Measurements from ENCODE around the gene STK39.

STK39 gene

DNA sequence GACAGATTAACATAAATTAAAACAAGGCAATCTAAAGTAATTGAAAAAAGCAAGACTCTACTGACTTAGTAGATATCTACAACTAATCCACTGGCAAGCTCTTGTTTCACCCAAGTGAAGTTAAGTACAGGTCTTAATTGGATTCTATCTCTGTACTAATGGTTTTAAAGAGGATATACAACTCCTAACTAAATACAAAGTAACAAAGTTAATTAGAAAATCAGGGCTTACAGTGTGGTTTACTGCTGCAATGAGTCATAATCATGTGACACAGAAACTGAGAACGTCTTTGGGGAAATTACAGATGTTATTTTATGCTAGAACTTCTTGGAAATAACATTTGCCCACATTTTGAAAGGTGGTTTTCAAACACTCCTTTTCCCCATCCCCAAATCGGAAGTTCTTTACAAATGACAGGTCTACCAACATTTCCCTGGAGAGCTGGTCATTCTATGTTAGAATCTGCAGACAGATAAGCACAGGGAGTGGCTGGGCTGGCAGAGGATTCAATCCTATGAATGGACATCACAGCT, 245.3 kb downstream of the STK39 start:
- peak; percentile 20 for DNase-seq (ENCODE audit: low spot score)

DNA sequence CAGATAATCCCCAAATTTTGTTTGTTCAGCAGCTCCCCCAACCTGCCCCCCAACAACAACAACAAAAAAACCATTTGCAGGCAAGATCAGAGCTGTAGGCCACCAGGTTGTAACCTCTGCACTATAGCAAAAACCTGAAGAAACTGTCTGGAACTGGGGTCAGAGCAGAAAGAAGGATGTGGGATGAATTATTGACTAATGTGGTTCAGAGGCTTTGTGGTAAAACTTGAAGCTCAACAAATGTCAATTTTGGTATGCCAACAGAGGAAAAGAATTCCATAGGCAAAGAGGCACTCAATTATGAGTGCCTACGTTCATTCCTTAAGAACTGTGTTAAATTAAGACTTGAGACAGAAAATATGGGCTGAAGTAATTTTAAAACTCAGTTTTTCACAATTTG, 255.1 kb downstream of the STK39 start:
- DNase-seq (ENCODE audit: low spot score), result no peak

DNA sequence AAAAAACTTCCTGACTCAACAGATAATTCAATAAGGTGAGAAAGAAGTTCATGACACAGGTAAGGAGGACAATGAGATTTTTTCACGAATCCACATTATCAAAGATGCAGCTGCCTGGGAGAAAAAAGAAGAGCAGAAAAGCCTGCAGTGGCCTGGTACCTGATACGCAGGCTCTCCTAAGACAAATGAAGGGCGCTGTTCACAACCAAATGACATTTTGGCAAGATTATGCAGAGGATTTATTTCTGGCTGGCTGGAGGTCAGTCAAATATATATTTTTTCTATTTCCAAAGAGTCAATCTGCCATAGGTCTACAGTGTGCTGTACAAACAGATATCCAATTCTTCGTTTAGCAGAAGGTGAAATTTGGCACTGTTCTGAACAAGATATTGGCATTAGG, 257.3 kb downstream of the STK39 start:
- no peak for DNase-seq (ENCODE audit: low spot score)

DNA sequence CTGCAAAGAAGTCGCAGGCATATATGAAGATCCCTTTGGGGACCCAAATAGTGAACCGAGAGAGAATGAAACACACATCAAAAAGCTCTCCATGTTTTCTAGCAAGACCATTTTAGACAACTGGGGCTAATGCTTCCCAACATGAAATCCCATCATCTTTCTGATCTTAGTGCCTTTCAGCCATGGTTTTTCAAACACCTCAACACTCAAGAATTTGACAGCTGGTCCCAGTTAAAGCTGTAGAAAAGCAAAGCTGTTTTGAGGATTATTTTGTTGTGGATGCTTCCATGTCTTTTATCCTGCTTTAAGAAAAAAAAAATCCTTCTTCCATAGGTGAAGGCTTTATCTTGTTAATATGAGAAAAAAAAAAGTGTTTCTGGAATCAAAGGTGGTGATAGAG, 259.1 kb downstream of the STK39 start:
- DNase-seq (ENCODE audit: low spot score), result peak; percentile 15

DNA sequence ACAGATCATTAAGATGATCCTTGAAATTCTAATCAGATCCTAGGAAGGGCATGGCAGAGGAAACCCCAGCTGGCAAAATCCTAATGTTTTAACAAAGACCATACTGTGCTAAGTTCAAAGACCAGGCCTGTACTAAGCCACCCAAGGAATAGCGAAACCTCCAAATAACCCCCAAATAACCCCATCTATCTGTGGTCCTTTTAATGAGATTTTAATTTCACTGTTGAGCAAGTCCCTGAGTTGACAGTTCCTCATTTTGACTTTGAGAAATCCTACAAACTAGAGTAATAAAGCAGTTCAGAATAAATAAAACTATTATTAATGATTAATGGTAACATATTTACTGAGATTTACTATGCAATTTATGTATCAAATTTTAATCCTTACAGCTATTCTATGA, 259.8 kb downstream of the STK39 start:
- DNase-seq (ENCODE audit: low spot score), result no peak

DNA sequence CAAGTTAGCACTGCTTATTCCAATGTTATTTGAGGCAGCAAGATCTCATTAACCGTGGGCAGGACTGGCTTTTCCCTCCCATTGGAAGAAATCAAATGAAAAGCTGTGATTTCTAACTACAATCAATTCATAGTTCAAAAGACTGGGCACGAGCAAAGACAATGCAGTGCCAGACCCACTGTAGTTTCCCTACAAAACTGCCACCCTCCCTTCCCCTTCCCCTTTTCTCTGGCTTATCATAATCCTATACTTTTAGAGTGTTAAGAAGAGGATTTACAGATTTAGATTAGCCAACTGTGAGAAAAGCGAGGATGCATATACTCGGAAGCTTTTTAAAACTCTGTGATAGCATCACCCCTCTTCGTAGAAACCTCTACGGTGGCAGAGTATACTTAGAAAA, 260.4 kb downstream of the STK39 start:
- DNase-seq (ENCODE audit: low spot score), result no peak

DNA sequence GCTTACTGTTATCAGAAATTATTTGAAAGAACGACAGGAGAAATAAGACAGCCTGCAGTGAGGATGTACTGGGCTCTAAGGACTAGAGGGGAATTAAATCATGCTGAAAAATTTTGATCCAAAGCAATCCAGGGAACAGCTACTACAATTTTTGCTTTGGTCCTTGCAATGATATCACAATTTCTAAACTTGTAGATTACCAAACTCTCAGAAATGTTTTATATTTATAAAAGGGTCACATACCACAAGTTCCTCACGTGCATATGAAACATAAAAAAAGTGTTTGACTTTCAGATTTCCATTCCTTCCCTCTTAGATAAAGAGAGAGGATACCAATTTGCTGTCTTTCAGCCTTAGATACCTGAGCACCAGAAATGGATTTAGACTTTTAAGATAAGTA, 261.2 kb downstream of the STK39 start:
- DNase-seq (ENCODE audit: low spot score), result no peak

DNA sequence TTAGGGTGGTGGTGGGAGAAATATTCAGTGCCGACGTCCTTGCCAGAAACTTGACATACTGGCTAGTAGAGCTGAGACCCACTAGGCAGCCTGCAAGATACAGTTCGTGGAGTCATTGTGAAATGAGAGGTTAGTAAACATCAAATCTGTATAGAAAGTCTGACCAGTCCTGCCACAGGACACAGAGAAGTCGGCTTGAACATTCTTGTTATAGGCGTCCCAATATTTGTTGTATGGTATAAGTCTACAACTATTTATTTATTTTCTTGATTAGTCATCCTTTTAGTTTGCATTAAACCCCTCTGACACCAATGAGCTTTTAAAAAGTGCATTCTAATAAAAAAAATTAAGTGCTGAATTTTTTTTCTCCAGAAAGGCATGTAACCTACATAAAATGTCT, 265.4 kb downstream of the STK39 start:
- no peak for DNase-seq (ENCODE audit: low spot score)

DNA sequence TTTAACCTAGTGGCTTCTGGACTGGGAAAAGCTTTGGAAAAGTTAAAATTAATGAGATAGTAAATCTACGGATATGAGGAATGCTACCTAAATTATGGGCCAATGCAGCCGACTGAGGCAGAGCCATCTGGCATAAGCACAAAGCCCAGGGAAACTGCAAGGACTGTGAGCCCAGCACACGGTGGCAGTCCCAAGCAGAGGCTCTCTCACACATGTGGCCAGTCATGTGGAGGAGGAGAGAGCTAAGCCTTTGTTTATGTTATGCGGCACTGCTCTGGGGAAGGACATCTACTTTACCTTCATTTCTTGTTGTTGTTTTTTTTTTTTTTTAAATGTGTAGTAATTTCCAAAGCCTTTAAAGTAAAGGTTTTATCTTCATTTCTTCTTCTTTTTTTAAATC, 267.0 kb downstream of the STK39 start:
- DNase-seq (ENCODE audit: low spot score), result no peak

DNA sequence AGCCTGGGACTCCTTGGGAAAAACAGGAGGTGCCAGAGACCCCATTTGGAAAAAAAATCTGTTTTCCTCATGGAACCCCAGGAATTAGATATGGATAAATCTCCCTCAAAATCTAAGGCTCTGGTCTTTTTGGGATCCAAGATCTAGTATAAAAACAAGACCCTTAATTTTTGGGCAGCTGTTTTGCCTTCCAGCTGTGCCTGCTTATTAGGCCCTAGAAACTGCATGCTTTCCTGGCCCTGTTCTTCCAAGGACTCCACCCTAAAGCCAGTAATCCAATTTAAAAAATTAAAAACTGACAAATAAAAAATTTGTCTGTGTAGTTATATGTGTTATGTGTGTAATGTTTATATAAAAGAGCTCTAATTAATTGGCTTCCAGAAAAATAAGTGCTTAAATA, 274.6 kb downstream of the STK39 start:
- no peak for DNase-seq (ENCODE audit: low spot score)

DNA sequence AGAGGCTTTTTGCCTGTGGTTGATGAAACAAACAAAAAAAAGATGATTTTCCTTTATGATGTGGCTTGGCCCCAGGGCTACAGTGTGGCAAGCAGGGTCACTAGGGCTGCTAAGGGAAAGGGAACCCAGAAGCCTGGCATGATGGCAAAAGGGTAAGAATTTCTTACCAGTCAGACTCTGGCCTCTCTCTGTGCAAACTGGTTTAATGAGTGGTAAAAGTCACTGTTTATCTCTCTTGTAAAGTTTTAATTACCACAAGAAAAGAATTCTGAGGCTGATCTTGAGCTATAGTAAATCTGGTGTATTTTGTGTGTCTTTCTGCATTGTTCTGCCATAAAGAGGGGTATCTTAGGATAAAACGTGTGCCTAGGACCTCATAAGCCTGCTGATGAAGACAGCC, 275.4 kb downstream of the STK39 start:
- DNase-seq (ENCODE audit: low spot score), result no peak

DNA sequence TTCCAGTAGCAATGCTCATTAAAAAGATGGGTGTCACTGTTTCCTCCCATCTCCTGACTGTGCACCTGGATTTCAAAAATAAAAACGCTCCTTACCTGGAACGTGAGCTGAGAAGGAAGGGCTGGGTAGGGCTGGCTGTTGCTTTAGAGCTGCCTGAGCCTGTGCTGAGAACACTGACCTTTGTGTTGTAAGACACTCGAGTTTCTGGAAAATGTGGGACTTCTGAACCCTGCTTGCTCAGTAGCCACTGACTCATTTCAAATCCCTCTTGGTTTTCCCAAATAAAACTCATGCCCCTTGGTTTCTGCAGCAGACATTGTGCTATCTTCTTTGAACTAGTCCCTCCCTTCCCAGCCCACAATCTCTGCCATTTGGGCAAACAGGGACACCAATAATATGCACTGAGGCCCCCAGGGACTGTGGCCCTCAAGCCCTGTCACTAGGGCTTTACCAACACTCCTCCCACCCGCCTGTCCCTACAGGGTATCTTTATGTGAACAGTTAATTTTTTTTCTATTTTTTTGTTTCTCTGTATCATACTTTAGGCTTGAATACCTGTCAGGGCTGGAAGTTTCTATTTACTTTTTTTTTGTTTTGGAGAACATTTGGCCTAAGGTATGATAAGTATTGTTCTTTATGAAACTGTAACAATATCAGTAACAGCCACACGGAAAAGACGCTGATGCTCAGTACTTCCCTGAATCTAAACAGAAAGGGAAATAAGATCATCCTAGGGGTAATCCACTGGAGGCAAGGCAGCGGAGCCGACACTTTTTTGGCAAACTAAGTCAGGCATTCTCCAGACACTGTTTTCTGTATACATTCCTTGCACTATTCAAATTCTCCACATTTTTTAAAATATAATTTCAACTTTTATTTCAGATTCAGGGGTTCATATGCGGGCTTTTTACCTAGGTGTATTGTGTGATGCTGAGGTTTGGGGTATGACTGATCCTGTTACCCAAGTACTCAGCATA, 280.2 kb downstream of the STK39 start:
- DNase-seq (ENCODE audit: low spot score), result no peak

DNA sequence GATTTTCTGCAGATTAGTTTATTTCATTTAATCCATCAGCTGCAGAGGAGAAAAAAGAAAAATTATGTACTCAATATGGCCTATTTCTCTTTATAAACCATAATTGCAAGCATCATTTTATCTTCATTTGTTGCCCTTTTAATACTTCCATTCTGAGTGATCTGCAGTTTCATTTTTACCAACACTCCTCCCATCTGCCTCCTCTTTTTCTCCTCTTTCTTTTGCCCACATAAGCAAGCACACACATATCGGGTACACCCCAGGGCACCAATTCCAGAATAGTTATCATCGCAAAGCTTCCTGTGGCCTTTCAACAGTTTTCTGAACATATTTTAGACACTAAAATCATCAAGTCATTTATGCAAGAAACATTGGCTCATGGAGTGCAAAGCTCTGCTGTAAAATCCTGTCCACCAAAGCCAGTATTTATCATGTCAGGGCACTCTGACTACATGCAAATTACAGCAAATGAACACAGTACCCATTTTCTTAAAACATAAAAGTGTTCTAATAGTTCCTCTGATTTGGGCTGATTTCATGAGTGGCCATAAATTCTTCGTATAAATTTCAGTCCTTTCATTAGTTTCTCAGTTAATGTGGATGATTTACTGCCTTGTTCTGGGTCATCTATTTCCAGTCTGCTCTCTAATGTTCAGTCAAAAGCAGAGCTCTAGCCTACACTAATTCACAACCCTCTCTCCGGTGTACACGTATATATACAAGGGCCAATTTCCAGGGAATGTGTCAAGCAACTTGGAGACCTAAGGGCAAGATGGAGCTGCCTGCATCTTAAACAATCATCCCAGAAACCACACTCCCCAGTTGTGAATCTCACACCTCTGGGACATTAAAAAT, 281.3 kb downstream of the STK39 start:
- no peak for DNase-seq (ENCODE audit: low spot score)

DNA sequence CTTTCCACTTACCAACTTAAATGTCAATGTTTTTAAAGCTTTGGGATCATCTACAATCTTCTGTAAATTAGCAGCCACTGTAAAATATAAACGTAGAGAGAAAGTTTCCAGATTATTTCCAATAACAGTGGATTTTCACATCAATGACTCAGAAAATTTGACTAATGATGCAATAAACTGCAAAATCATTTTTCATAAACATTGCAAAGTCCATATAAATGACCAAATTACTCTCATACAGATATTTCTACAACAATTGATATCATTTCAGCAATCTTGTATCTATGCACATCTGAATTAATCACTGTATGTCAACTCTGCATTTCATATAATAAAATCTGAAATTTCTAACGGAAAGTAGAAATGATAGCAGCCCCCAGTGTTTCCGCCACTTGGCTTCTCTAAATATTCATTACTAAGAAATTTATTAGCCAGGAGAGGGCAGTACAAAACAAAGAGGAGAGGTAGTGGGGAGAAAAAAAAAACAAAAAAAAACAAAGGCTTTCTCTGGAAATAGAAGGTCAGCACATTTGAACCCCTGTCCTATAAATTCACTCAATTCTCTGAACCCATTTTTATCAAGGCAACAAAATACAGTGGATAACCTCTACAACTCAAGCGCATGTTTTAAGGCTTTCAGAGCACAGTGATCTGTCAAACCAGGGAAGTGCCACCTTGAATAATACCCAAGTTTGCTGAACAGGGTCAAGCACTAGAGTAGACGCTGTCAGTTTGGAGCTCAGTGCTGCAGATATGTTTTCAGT, 282.6 kb downstream of the STK39 start:
- DNase-seq (ENCODE audit: low spot score), result no peak

DNA sequence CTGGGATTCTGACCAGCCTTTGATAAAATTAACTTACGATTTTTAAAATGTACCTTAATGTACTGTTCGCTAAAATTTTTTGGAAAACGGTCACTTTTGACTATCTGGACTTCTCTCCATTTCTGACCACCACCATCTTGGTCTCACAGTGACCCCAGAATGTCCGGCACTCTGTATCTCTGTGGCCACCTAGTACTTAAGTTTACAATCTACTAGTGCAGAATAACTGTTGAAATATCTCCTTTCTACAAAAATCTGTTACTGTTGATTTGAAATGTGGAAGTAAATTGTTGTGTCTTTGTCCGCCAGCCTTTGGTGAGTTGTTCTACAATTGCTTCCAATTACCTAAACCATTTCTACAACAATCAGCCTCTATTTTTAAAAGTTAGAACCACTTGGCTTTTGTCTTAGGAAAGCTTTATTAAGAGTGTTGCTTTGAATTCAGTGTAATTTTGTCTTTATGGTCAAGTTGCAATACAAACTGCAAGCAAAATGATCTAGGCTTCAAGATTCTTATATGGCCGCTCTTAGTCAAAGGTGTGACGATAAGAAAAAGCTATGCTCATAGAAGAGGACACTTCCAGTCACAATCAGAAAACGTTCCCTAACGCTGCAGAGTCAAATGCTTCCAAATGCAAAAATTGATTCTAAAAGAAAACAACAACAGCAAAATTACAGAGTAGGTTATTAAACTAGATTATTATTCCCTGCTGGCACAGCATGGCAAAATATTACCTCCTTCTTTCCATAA, 283.3 kb downstream of the STK39 start:
- DNase-seq (ENCODE audit: low spot score), result no peak

DNA sequence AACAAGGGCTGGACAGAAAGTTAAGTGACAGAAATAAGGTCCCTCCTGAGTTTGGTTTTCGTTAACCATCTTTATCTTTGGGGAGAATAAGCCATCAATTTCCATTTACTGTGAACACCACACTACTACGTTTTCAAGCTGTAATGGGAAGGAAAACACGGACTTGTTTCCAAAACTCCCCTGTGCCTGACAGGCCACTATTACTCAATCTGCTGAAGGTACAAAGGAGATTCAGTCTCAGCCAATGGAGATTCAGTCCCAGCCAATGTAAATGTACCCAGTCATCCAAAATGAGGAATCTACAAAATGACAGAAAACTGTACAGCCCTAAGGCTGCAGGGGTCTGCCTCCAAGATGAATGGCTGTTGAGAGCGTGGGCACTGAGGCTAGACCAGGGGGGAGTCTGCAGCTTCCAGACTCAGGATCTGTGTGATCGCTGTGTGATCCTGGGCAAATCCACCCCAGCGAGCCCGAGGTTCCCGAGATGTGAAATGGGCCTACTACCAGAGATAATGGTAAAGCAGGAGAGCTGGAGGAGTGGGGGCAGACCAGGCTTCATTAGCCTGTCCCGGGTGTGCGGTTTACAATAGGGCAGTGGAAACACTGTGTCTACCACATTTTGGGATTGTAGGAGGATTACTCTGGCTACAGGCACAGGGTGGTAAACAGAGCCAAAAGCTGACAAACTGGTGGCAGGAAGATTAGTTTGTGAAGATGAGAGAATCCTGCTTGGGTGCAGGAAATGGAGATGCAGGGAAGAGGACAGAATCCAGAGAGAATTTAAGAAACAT, 284.8 kb downstream of the STK39 start:
- no peak for DNase-seq (ENCODE audit: low spot score)

DNA sequence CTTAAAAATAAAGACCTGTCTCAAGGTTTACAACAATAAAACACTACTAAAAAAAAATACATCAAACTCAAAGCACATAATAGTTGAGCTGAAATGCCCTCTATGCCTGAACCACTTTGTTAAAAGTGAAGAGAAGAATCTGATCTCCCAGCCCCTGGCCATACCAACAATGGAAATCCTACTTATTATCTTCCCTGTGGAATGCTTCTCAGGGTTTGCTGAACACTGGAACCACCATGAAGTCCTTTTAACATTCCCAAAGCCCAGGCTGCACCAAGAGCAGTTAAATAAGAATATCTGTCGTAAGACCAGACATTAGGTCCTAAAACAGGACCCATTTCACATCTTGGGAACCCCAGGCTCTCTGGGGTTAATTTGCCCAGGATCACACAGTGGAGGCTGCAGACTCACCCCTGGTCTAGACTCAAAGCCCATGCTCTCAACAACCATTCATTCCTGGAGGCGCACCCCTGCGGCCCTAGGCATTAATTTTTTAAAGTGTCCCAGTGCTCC, 285.8 kb downstream of the STK39 start:
- no peak for DNase-seq (ENCODE audit: low spot score)

DNA sequence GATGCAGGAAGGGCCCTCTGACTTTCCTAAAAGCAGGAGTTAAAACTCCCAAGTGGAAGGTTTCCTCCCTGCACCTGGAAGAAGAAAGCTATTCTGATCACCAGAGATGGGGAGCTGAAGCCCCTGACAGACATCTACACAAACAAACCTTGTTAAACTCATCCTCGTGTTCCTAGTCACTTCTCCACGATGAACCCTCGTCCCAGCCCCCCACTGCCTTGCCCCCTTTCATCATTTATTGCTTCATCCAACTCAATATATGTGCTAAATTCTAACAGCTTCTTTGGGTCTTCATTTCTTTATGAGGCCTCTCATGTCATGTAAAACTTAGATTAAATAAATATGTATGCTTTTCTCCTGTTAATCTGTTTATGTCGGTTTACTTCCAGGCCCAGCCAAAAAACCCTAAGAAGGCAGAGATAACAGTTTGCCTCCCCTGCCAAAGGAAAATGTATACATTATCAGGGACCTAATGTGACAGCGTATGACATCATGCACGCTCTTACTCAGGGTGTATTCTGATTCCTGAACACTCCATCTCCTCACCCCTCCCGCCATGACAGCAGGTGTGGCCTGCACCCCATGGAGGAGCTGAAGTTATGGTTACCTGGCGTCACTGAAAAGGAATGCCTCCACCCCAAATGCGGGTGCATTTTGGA, 287.2 kb downstream of the STK39 start:
- DNase-seq (ENCODE audit: low spot score), result no peak

DNA sequence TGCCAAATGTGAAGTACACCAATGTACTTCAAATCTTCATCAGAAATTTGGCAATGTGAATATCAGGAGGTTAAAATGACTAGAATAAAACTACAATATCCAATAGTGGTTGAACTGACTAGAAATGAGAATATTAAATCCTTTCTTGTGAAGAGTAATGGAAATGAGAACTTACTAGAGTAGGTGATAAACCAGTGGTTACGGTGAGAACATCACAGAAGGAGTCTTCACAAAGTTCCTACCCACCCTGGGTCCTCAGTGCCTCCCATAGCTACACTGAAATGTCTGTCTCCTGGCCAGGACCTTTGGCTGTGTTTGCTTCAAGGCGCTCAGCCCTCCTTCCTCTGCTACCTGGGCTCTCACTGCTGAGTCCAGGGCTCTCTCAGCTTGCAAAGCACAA, 289.7 kb downstream of the STK39 start:
- DNase-seq (ENCODE audit: low spot score), result no peak

Measured in AG20443 (cell line).